Stimulated activated CD8-positive, alpha-beta memory T cell treated with anti-CD3 and anti-CD28 coated beads, Interleukin-15, amount 100 ng/mL, for 4 hours (primary cell): Measurements from ENCODE around the gene SUPT20H.

Experiments
- DNase-seq, 2 donors: peaks; one replicate each; pipeline ENCODE4 v3.0.0-alpha.2; 2020; ENCODE audit warnings: low read depth in 2 of 2

SUPT20H gene

DNA sequence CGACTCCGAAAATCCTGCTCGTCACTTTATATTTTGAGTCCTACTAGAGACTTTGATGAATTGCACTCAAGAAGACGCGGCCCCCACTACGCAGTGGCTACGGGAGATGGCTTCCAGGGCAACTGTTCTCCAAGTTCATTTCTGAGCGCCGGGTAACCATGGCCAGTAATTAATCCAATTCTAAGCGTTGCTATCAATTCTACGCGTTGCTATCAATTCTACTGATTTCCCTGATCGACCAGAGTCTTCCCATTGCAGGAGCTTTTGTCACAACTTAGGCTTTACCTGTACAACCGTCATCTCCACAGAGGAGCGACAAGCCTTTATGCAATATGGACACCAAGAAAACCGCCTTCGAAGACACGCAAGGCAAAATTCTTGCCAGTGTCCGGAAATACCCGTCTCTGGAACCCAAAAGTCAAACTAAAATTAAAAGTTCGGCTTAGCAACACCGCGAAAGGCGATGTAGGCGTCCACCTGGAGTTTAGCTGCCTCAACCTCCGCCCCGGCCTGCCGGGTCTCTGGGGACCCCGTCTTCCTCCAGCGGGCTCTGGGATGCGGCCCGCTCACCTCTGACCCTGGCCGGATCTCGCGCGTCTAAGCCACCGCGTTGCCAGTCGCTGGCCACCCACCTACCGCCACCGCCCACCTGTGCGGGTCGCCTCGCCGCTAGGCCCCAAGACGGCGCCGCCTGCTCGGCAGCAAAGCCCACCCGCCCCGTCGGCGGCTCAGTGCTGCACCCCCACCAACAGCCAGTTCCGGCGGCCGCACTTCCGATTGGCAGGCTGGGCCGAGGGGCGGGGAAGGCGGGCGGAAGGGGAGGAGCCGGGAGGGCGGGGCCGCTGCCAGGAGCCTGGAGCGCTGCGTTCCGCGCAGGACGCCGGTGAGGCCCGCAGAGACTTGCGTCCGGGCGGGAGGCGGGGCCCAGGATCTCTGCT lies at the start of gene SUPT20H:
SUPT20H (minus strand) TSS at position 779 of the 938 bp plus-strand sequence. CDS start 8,198 bp downstream, outside the sequence.
- peak; percentile 86 to 91 for DNase-seq

DNA sequence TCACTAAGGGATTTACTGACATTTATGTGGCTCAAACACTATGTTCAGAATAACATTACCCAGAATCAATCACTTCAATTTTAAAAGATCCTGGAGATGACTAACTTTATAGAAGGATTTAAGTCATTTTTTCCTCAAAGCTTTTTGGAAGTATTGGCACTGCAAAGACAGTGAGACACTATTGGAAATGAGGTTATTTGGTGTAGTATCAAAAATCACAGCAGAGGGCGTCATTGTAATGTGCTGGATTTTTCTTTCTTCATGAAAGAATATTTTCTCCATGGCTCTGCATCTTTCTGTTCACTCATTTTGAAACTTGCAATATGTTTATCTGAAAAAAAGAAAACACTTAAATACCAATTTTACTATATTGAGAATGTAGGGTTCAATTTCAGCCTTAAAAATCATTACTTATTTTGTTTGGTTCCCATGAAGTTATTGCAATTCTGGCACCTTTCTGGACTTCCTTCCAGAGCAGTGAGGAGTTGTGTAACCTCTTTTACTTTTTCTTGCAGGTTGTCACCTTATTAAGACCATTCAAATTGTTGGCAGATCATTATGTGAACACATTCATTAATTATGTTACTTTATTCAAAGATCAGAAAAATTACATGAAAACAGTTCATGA lies 49.7 kb upstream of the SUPT20H start:
- no peak for DNase-seq

DNA sequence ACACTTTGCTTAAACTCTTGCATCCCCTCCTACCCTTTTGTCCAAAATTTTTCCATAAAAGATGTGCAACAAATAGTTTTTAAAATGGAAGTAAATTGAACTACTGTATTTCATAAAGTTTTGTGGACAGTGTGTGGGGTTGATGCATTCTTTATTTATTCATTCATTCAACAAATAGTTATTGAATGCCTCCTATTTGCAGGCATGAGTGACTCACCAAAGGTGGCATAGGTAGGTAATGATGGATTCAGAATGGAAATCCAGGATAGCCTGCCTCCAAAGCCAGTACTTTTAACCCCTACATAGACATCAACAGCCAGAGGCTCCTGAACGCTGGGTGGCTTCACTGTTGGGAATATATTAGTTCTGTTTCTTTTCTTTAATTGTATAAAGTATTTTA lies 48.4 kb upstream of the SUPT20H start:
- no peak for DNase-seq

DNA sequence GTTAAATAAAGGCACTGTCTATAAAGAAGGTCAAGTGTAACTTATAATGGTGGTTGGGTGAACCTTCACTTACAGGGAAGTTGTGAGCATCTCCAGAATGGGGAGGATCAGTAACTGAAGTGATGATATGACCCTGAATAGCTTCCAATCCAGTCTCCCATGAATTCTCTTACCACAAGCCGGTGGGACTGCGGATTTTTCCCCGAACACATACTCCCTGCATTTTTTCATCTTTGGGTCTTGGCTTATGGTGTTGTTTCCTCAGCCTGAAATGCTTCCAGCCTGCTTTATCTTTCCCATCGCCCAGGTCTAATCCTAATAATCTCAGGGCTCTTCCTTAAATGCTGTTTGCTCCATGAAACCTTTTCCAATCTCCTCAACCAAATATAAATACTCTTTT lies 48.0 kb upstream of the SUPT20H start:
- DNase-seq, result no peak

DNA sequence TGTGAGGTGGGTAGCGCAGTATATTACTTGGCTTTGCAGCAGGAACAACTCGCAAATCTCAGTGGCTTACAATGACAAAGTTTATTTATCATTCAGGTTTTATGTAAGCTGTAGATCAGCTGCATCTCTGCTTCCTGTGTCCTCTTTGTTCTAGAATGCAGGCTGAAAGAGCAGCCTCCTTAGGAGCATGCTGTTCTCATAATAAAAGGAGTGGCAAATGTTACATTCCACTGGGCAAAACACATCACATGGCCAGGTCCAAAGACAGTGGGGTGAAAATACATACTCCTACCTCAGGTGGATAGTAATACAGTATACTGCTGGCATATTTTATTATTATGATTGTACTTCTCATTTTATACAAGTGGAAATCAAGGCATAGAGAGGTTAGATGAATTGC lies 47.2 kb upstream of the SUPT20H start:
- DNase-seq, result no peak

DNA sequence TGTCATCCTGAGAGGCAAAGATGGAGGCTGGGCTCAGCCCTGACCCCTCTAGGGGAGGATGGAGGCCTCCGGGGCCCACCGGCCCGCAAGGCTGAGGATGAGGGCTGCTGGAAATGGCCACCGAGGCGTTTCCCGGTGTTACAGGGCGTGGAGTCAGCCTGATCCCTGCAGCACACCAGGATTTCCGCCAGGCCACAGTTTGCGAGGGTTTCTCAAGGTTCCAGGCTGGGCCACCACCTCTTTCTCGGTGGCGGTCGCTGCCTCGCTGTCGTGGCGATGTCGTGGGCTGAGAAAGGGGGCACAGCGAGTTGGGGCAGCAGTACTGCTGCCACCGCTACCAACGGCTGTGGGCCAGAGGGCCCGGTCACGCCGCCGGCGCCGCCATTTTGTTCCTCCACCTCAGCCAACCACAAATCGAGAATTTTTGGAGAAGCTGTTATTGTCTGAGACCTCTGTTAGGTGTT lies 45.8 kb upstream of the SUPT20H start, which contains the start of gene CSNK1A1L:
CSNK1A1L (minus strand) TSS at position 414 of the 464 bp plus-strand sequence; CDS start at position 6, 408 bp downstream.
- no peak for DNase-seq

DNA sequence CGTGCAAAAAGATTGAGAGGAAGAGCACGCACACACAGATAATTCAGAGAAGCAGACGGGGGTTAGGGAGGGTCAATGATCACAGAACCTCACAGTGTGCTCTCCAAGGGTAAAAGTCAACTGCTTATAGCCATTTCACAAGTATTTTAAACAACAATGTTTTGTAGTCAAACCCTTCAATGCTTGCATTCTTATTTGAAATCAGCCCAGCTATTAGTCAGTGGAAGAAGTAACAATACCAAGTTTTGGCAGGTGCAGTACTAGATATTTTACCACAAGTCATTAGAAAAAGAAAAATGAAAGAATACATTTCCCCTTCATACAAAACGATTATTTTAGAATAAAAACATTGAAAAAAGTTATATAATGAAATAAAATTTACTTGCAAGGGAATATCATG lies 43.4 kb upstream of the SUPT20H start:
- no peak for DNase-seq

DNA sequence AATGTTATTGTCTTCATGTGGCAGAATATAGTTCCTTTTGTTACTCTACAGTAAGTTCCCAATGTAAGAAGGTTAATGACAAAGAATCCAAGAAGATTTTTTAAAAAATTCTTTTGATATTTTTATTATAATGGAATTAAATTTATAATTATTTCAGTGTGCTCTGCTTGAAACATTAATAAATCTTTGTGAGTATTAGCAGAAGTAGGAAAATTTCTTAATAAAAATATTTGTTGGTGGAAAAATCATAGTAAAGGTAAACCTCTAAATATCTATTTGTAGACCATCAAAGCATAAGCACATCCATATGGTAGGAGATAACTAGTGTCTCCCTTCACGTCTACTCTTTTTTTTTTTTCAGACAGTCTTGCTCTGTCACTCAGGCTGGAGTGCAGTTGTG lies 41.7 kb upstream of the SUPT20H start:
- no peak for DNase-seq

DNA sequence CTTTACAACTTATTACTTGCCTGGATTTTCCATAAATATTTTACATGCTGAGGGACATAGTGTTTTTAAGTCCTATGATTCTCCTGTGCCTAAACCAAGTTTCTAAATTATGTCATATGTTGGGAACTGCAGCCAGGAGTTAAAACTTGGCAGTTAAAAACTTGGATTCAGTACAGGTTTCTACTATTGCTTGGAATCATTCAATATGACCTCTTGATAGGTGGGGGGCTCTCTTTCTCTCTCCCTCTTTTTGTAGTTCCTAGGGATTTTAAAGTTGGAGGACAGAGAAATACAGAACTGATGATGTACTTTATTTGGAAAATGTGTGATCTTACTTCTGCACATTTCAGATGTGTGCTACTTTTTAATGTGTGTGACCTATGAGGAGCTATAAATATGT lies 41.2 kb upstream of the SUPT20H start:
- DNase-seq, result no peak

DNA sequence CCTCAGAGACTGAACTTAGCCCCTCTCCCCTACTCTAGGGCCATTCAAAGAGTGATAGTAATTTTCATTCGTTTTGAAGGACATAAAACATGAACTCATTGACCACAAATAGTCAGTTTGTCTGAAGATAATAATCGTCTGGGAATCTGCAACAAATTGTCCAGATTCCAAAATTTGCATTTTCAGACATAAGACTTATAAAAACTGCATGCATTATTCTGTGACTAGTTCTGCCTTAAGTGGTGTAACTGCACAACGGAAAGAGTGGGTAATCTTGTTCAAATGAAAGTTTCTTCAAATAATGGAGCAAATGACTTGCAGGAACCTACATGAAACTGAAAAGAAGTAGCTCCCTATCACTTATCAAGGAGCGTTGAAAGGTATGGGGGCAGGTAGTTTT lies 37.6 kb upstream of the SUPT20H start:
- no peak for DNase-seq

DNA sequence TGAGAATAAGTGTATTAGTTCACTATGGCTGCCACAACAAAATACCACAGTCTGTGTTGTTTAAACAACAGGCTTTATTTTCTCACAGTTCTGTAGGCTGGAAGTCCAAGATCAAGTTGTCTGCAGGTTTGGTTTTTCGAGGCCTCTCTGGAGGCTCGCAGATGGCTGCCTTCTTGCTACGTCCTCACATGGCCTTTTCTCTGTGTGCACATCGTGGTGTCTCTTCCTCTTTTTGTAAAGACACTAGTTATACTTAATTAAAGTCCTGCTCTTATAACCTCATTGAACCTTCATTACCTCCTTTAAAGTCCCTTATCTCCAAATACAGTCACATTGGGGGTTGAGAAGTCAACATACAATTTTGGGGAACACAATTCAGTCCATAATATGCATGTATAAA lies 35.4 kb upstream of the SUPT20H start:
- no peak for DNase-seq

DNA sequence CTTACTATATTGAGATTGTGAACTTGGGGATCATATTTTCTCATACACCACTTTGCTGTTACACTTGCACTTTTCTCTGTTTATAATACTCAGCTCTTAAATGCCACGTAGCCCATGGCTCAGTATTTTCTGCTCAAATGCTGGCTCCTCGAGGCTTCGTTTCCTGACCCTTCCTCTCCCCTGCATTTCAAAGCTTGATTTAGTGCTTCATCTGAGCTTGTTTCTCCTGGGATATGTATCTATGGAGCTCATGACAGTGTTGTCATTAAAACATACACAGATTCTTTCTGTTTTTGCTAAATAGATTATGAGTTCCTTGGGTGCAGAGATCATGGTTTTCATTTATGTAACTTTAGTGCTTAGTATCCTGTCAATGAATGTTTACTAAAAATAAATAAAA lies 34.6 kb upstream of the SUPT20H start:
- no peak for DNase-seq

DNA sequence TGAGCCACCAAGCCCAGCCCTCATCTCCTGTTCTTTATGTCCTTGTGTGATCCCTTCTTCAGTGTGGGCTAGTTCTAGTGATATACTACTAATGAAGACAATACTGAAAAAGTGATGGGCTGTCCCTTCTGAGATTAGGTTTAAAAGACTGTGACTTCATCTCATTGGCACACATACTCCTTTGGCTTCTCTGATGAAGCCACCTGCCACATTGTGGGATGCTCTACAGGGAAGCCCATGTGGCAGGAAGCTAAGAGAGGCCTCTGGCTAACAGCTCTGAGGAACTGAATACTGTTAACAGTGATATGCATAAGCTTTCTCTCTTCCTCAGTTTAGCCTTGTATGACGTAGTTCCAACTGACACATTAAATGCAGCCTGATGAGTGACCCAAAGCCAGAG lies 32.3 kb upstream of the SUPT20H start:
- DNase-seq, result no peak

DNA sequence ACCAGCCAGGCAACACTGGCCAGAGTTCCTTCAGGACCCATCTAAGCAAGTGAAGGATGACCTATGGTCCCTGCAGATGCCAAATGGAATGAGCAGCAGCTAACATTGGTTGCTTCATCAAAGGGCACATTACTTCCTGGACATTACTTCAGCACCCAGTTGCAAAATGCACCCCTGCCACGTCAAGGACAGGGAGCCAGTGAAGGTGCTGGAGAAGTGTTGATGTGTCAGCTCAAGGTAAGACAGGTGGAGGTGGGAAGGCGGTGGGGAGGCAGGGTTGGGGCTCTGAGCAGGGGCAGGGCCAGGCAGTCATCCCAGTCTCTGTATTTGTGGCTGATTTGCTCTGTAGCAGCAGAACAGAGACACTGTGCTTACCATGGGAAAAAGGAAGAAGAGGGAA lies 31.4 kb upstream of the SUPT20H start:
- DNase-seq, result no peak

DNA sequence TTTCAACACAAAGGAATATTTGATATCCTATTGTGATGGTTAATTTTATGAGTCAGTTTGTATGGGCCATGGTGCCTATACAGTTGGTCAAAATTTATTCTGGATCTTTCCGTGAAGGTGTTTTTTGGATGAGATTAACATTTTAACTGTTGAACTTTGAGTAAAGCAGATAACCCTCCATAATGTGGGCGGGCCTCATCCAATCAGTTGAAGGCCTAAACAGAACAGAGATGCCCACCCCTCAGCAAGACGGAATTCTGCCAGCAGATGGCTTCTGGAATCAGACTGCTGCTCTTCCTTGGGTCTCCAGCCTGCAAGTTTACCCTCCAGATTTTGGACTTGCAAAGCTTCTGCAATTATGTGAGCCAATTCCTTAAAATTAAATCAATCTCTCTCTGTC lies 30.0 kb upstream of the SUPT20H start:
- DNase-seq, result no peak

DNA sequence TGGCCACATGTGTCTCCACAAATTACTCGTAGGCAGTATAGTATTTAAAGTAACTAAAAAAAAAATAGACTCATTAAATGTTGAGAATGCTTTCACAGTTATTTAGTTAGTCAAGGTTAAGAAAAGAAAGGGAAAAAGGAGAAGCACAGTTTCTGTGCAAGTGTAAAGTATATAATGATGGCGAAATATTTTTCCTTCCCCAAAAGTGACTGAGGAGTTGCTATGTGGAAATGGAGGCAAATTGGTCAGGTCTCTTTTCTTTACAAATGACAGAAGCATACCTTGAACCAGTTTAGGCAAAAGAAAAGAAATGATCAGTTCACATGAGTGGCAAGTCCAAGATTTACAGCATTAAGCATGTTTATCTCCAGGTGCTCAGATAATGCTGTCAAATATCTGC lies 28.0 kb upstream of the SUPT20H start:
- no peak for DNase-seq

DNA sequence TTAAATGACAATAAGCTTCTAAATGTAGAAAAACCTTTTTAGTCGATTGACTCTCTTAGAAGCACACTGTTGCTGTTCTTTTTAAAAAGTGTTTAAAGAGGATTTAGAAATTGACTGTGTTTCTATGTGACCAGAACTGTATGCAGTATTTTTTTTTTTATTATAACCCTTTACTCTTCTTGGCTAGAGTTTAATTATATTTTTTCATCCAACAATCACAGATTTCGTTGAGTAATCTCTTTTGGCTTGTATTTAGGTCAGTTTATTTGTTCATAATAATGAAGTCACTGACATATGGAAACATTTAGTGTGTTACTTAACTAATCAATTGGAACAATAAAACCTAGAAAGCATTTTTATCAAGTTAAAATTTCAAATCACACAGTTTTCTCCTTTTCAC lies 26.1 kb upstream of the SUPT20H start:
- no peak for DNase-seq

DNA sequence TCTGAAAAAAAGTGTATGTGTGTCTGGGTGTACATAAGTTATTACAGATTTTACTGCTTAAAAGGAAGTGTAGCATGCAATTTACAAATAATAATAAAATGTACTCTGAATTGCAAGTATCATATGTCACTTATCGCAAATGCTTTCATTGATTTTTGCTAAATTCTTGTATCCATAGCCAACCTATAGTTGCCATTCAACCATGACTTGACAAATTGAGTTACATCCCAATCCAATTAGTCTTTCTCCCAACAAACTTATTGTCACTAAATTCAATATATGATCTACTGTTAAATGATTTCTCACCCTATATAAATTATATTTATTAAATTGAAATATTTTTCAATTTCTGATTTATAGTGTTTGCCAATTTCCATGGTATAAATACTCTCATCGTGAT lies 17.3 kb upstream of the SUPT20H start:
- DNase-seq, result no peak

DNA sequence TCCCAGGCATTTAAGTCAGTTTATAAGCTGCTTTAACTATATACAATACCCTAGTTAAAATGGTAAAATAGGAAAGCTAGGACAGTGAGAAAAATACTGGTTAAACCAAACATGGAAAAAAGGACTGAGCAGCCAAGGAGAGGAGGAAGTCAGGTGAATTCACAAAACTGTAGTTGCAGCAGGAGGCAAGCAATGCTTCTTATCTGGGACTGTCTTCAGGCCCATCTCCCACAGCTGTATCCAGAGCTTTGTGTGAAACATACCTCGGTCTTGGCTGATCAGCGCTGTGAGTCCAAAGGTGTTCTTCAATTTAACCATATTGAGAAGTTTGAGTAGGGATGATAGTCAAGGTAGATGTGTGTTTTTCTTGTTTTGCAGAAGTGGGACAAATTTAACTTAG lies 15.7 kb upstream of the SUPT20H start:
- no peak for DNase-seq

DNA sequence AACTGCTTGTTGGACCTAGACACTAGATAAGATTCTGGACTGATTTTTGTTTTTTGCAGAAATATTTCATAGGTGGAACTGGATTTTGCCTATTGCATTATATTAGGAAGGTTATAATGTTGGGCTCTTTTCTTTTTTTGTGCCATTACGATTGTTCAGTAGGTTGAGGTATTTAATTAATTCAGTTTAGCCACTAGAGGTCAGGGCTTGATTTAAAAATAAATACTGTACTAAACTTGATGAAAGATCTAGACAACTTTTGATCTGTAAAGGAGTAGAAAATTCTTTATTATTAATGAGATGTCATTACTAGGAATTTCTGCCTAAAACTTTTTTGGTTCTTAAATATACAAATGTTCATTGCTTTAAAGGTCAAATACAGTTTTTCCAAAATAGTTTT lies 15.2 kb upstream of the SUPT20H start:
- no peak for DNase-seq

DNA sequence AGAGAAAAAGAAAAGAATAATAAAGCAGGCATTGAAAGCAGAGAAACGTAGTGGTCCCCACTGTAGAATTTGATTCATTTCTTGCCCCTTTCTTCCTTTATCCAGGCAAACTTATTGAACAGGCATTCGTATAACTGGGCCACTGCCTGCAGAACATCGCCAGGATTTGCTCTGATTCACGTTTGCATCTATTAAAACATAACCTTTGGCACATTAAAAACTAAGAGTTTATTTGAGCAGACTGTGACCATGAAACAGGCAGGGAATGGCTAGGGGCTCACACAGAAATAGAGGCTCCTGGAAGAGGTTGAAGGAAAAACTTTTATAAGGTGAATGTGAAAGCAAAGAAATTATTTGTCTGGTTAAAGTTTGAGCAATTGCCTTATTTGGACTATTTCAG lies 12.5 kb upstream of the SUPT20H start:
- no peak for DNase-seq

DNA sequence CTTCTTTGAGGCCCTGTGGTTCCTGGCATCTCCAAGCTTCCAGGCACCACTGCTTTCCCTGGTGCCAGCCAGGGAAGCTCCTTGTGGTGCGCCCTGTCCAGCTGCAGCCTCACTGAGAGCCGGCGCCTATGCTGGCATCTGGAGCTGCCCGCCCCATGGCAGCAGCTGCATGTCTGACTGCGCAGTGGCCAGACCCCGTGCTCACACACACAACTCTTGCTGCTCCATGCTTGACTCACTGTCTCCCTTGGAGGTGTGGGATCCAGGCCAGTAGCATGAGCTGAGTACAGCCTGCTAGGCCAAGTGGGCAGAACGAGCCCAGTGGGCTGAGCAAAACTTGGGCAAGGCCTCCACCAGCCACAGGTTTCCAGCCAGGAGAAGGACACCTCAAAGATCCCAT lies 11.5 kb upstream of the SUPT20H start:
- DNase-seq, result no peak

DNA sequence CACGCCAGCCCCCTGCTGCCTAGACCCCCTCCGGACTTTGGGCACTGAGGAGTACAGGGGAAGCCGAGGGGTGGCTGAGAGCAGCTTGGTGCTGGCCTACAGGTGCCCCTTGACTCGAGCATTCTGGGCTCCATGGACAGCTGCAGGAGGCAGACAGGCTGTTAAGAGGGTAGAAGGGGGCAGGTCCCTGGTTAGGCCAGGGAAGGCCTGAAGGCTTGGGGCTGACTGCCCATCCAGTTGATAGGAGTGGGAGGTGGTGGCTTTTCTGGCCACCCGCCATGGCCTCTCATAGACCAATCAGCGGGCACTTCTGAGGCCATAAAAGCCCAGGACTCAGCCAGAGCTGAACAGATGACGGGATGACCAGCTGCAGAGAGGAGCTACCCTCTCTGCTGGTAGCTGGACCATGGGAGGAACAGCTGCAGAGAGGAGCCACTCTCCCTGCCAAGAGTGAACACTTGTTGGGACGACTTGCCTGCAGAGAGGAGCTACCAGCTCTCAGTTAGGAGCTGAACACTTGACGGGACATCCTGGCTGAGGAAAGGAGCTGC lies 10.7 kb upstream of the SUPT20H start:
- DNase-seq, result no peak
